Measurements from ENCODE around the gene ENDOU.

- TF ChIP-seq, protein P1, sequence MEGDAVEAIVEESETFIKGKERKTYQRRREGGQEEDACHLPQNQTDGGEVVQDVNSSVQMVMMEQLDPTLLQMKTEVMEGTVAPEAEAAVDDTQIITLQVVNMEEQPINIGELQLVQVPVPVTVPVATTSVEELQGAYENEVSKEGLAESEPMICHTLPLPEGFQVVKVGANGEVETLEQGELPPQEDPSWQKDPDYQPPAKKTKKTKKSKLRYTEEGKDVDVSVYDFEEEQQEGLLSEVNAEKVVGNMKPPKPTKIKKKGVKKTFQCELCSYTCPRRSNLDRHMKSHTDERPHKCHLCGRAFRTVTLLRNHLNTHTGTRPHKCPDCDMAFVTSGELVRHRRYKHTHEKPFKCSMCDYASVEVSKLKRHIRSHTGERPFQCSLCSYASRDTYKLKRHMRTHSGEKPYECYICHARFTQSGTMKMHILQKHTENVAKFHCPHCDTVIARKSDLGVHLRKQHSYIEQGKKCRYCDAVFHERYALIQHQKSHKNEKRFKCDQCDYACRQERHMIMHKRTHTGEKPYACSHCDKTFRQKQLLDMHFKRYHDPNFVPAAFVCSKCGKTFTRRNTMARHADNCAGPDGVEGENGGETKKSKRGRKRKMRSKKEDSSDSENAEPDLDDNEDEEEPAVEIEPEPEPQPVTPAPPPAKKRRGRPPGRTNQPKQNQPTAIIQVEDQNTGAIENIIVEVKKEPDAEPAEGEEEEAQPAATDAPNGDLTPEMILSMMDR (conservative IDR thresholded peaks at IDR 0.05 in 1 of 2, IDR thresholded peaks at IDR 0.05 in 1 of 2; ENCODE audit: low read depth in 1 of 2, low read length in 2 of 2) = no peak
- TF ChIP-seq EZH2 (IDR thresholded peaks at IDR 0.05; ENCODE audit: low read length, missing control alignments) = no peak
These were observed 15.0 kb downstream of the ENDOU start for GRCh38 chr12:47710278-47710677.
